SK-N-SH (cell line): ENCODE results near the gene CDH11. TPM values are rescaled to one million over a fixed set of nuclear protein-coding genes. Genes with fewer than 3 reads are reported as not detected.

Experiments
- CTCF ChIA-PET: fragments of 300-600, 350-600 bp; formaldehyde crosslinking; extraction: SDS; loops from one replicate; lab custom pipeline; 2021; lab: Yijun Ruan, JAX
- POLR2A ChIA-PET: fragments of 350-600 bp; sonication (Branson Sonifier 250); formaldehyde crosslinking; extraction: SDS; loops from one replicate; lab custom pipeline; 2020; ENCODE audit warnings: antibody characterized with exemption, inconsistent platforms; lab: Yijun Ruan, JAX
- DNase-seq: peaks from one replicate; pipeline ENCODE4 v3.0.0; 2012
- H2AFZ ChIP-seq: fragments of 200-600 bp; sonication (generic); 2 replicates; pipeline ENCODE4 v1.8.1; 2016; ENCODE audit warnings: antibody characterized with exemption, mild to moderate bottlenecking, low read depth
- H3F3A ChIP-seq: fragments of 200-600 bp; sonication (generic); replicated peaks from 2 replicates; pipeline ENCODE3; 2016; ENCODE audit warnings: antibody characterized with exemption, mild to moderate bottlenecking; ENCODE audit not compliant: insufficient read depth
- H3K27ac ChIP-seq, 2 experiments: fragments of 200-500 bp in 1 of 2; fragments of 200-600 bp in 1 of 2; sonication (Bioruptor generic) in 1 of 2; sonication (generic), shearing (Covaris generic) in 1 of 2; 2 replicates each; pipeline versions ENCODE4 v1.5.1 to v1.6.1; 2014 to 2016; ENCODE audit warnings: low read depth in 2 of 2, inconsistent platforms in 1 of 2, low read length in 1 of 2, mild to moderate bottlenecking in 1 of 2, mixed read lengths in 1 of 2
- H3K27me3 ChIP-seq: fragments of 200-600 bp; sonication (generic), shearing (Covaris generic); 2 replicates; pipeline ENCODE4 v1.6.1; 2016; ENCODE audit warnings: mixed run types; ENCODE audit not compliant: insufficient read depth
- H3K36me3 ChIP-seq, 2 experiments: fragments of 200-500 bp in 1 of 2; fragments of 200-600 bp in 1 of 2; sonication (Bioruptor generic) in 1 of 2; sonication (generic) in 1 of 2; replicated peaks in 1 of 2; 2 replicates each; pipeline versions ENCODE3 to v1.5.1; 2014 to 2016; ENCODE audit warnings: low read length in 1 of 2, mild to moderate bottlenecking in 1 of 2; ENCODE audit not compliant: insufficient read depth in 2 of 2, control insufficient read depth in 1 of 2
- H3K4me1 ChIP-seq, 2 experiments: fragments of 200-500 bp in 1 of 2; fragments of 200-600 bp in 1 of 2; sonication (Bioruptor generic) in 1 of 2; sonication (generic), shearing (Covaris generic) in 1 of 2; 2 replicates each; pipeline versions ENCODE4 v1.5.1 to v1.6.1; 2014 to 2016; ENCODE audit warnings: low read depth in 1 of 2, low read length in 1 of 2, mixed run types in 1 of 2; ENCODE audit not compliant: insufficient read depth in 2 of 2, control insufficient read depth in 1 of 2
- H3K4me2 ChIP-seq: fragments of 200-600 bp; sonication (generic), shearing (Covaris generic); 2 replicates; pipeline ENCODE4 v1.6.1; 2017; ENCODE audit warnings: mixed run types
- H3K4me3 ChIP-seq, 2 experiments: fragments of 200-500 bp in 1 of 2; fragments of 200-600 bp in 1 of 2; sonication (Bioruptor generic) in 1 of 2; sonication (generic), shearing (Covaris generic) in 1 of 2; 2 replicates each; pipeline versions ENCODE4 v1.5.1 to v1.8.1; 2014 to 2016; ENCODE audit warnings: low read depth in 2 of 2, inconsistent platforms in 1 of 2, low read length in 1 of 2, mild to moderate bottlenecking in 1 of 2, mixed read lengths in 1 of 2, moderate library complexity in 1 of 2
- H3K79me2 ChIP-seq: fragments of 200-600 bp; sonication (generic); 2 replicates; pipeline ENCODE4 v1.8.1; 2017; ENCODE audit warnings: mild to moderate bottlenecking; ENCODE audit not compliant: insufficient read depth
- H3K9ac ChIP-seq: fragments of 200-600 bp; sonication (generic); 2 replicates; pipeline ENCODE4 v1.6.1; 2017; ENCODE audit warnings: mixed run types
- H3K9me2 ChIP-seq: fragments of 200-600 bp; sonication (generic); 2 replicates; pipeline ENCODE4 v1.6.1; 2017; ENCODE audit warnings: mixed run types
- H3K9me3 ChIP-seq: fragments of 200-600 bp; sonication (generic); 2 replicates; pipeline ENCODE4 v1.6.1; 2017; ENCODE audit warnings: mixed run types, mild to moderate bottlenecking, moderate library complexity
- H4K20me1 ChIP-seq: fragments of 200-600 bp; sonication (generic); 2 replicates; pipeline ENCODE4 v1.6.1; 2017; ENCODE audit warnings: mild to moderate bottlenecking, mixed run types; ENCODE audit not compliant: insufficient read depth
- EP300 ChIP-seq, 2 experiments: IDR thresholded peaks; 2 replicates each; pipeline versions ENCODE4 v1.4.0 to v1.6.1; 2012; ENCODE audit warnings: borderline replicate concordance in 1 of 2, low read depth in 1 of 2, low read length in 1 of 2
- EZH2phosphoT487 ChIP-seq: fragments of 200-600 bp; sonication (generic); IDR thresholded peaks from 2 replicates; pipeline ENCODE4 v1.6.1; 2017; ENCODE audit warnings: low read depth, mixed run types, mild to moderate bottlenecking, antibody characterized with exemption, moderate library complexity, borderline replicate concordance
- FOSL2 ChIP-seq: IDR thresholded peaks from 2 replicates; pipeline ENCODE4 v1.4.0; 2012; ENCODE audit warnings: low read depth, mild to moderate bottlenecking, moderate library complexity, borderline replicate concordance
- FOXJ3 ChIP-seq: sonication (generic); formaldehyde crosslinking; IDR thresholded peaks from 2 replicates; pipeline ENCODE4 v1.5.1; 2020; ENCODE audit warnings: mild to moderate bottlenecking, missing genetic modification reagents
- FOXM1 ChIP-seq: IDR thresholded peaks from 2 replicates; pipeline ENCODE4 v1.4.0; 2012; ENCODE audit warnings: low read depth, mild to moderate bottlenecking
- GATA2 ChIP-seq: sonication (generic); formaldehyde crosslinking; IDR thresholded peaks from 2 replicates; pipeline ENCODE4 v1.5.0; 2020; ENCODE audit warnings: mild to moderate bottlenecking, missing genetic modification reagents
- JUND ChIP-seq: IDR thresholded peaks from 2 replicates; pipeline ENCODE4 v1.4.0; 2012
- MEF2A ChIP-seq: IDR thresholded peaks from 2 replicates; pipeline ENCODE4 v1.4.0; 2012; ENCODE audit warnings: low read depth, borderline replicate concordance
- MXI1 ChIP-seq: IDR thresholded peaks from 2 replicates; pipeline ENCODE4 v1.6.1; 2012; ENCODE audit warnings: mild to moderate bottlenecking, low read depth, low read length, improper control_type of control experiment
- RAD21 ChIP-seq: IDR thresholded peaks from 2 replicates; pipeline ENCODE4 v1.6.1; 2012; ENCODE audit warnings: mild to moderate bottlenecking, low read length
- RCOR1 ChIP-seq: fragments of 150-350 bp; IDR thresholded peaks from 2 replicates; pipeline ENCODE4 v1.6.1; 2017; ENCODE audit warnings: antibody characterized with exemption, low read length
- SIN3A ChIP-seq: IDR thresholded peaks from 2 replicates; pipeline ENCODE4 v1.6.1; 2012; ENCODE audit warnings: low read depth, mild to moderate bottlenecking, low read length, moderate library complexity, borderline replicate concordance
- SMC3 ChIP-seq: IDR thresholded peaks from 2 replicates; pipeline ENCODE4 v1.6.1; 2012; ENCODE audit warnings: low read depth, low read length, improper control_type of control experiment
- TCF12 ChIP-seq: IDR thresholded peaks from 2 replicates; pipeline ENCODE4 v1.4.0; 2012
- TEAD4 ChIP-seq: IDR thresholded peaks from 2 replicates; pipeline ENCODE4 v1.4.0; 2012; ENCODE audit warnings: mild to moderate bottlenecking, borderline replicate concordance; ENCODE audit not compliant: insufficient read depth
- WGBS: methylation state at CpG from one replicate; pipeline ENCODE4 v1.1.6; 2017; ENCODE audit warnings: low lambda C conversion rate; 5-methylcytosine and 5-hydroxymethylcytosine counted together
- polyA plus RNA-seq, 3 experiments: library from polyadenylated mRNA; depleted of rRNA; stranded (reverse); fragments of >200 nt; gene quantifications; 2 replicates each; pipeline ENCODE4 v1.2.3, GENCODE V29; 2012
- TF ChIP-seq, protein P1 (sequence below): IDR thresholded peaks from 2 replicates; pipeline ENCODE4 v1.6.1; 2012; ENCODE audit warnings: mild to moderate bottlenecking, low read depth, low read length, moderate library complexity
- TF ChIP-seq, protein P2 (sequence below): fragments of 200-600 bp; sonication (generic); IDR thresholded peaks from 2 replicates; pipeline ENCODE4 v1.6.1; 2017; ENCODE audit warnings: antibody characterized with exemption, mild to moderate bottlenecking, moderate library complexity
- TF ChIP-seq, protein P3 (sequence below): fragments of 150-350 bp; IDR thresholded peaks from 2 replicates; pipeline ENCODE4 v1.6.1; 2017; ENCODE audit warnings: antibody characterized with exemption, low read length, low read depth, borderline replicate concordance

The CDH11 gene
- polyA plus RNA-seq, 1 of the 3 experiments (the other 2 are of a cell fraction) = 269 TPM

DNA sequence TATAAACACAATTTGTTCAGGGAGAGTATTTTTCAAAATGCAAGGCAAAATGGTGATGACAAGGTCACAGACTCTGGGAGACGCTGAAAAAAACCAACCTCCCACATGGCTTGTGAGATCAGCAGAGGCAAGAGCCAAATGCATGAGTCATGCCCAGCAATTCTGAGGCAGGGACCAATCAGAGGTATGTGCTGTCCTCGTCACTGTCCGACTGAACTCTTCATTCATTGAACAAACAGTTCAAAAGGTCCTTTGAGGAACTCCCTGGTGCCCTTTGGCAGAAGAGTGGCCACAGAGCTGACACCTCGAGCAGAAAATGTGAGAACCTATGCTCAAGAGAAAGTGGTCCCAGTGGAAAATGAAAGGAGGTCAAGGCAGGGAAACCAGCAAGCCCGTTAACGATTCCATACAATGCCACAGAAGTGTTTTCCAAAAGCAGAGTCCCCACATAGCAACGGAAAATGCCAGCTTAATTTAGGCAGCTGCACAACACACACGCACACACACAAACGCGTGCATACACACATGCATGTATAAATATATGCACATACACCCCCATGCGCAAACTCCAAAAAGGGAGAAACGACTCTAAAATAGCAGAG, 50.9 kb downstream of the CDH11 start (continued):
- TF ChIP-seq JUND (peak; percentile 94), EZH2phosphoT487 (no peak), RCOR1 (no peak), GATA2 (CRISPR knock-in tag) (no peak), FOXM1 (no peak), TCF12 (peak; percentile 93), MEF2A (0 out of 2 replicates have a peak, but pooled peaks have one; percentile 41)
- TF ChIP-seq, protein P1, sequence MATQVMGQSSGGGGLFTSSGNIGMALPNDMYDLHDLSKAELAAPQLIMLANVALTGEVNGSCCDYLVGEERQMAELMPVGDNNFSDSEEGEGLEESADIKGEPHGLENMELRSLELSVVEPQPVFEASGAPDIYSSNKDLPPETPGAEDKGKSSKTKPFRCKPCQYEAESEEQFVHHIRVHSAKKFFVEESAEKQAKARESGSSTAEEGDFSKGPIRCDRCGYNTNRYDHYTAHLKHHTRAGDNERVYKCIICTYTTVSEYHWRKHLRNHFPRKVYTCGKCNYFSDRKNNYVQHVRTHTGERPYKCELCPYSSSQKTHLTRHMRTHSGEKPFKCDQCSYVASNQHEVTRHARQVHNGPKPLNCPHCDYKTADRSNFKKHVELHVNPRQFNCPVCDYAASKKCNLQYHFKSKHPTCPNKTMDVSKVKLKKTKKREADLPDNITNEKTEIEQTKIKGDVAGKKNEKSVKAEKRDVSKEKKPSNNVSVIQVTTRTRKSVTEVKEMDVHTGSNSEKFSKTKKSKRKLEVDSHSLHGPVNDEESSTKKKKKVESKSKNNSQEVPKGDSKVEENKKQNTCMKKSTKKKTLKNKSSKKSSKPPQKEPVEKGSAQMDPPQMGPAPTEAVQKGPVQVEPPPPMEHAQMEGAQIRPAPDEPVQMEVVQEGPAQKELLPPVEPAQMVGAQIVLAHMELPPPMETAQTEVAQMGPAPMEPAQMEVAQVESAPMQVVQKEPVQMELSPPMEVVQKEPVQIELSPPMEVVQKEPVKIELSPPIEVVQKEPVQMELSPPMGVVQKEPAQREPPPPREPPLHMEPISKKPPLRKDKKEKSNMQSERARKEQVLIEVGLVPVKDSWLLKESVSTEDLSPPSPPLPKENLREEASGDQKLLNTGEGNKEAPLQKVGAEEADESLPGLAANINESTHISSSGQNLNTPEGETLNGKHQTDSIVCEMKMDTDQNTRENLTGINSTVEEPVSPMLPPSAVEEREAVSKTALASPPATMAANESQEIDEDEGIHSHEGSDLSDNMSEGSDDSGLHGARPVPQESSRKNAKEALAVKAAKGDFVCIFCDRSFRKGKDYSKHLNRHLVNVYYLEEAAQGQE = no peak
- TF ChIP-seq, all 33 proteins: peak for 15

DNA sequence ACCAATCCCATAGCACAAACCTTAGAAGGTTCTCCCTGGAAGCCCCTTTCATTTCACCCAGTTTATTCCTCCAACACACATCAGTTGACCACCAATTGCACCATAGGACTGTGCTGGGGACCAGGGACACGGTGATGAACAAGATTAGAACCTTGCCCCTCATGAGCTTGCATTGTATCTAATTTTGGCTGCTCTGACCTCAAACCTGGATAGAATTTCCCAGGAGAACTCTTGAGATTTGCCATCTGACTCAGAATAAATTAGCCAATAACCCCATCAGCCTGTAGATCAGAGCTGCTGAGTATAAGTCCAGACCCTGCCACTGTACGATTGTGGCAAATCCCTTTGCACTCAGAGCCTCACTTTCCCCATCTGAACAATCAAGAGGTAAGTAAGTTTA, 52.1 kb downstream of the CDH11 start:
- 70% methylated on average over 2 of the region's 2 CpGs for WGBS
- no peaks in the 10 kb centered on the region for H3K9me2 ChIP-seq
- DNase-seq = no peak
- peaks cover 3 to 30% of the 10 kb centered on the region in 2 experiments for H3K36me3 ChIP-seq
- H3K4me2 ChIP-seq = peak overlapping the region; percentile 32
- ChIA-PET POLR2A (no interaction called here), CTCF (interaction anchor here (1.0 to 1.5 kb wide), 2 partner anchors 8 to 9 kb away, joined by 3 to 4 read pairs; no protein-coding TSS in a partner anchor)
- H3F3A ChIP-seq = peaks cover 41% of the 10 kb centered on the region
- peaks cover 84% of the 10 kb centered on the region for H4K20me1 ChIP-seq
- peaks cover 98% of the 10 kb centered on the region for H3K79me2 ChIP-seq
- no peak overlapping the region for H2AFZ ChIP-seq
- peak overlapping the region in 1 of 2 experiments; percentile 95; a peak in 2 of 4 replicates for H3K27ac ChIP-seq
- H3K4me1 ChIP-seq = peaks cover 4 to 29% of the 10 kb centered on the region in 2 experiments
- no peaks in the 10 kb centered on the region for H3K9me3 ChIP-seq
- H3K4me3 ChIP-seq = no peak overlapping the region
- H3K9ac ChIP-seq = peak overlapping the region; percentile 51; the same call in 1 of the 2 replicates
- no peaks in the 10 kb centered on the region for H3K27me3 ChIP-seq
- TF ChIP-seq GATA2 (CRISPR knock-in tag) (no peak), EP300 (IDR thresholded peaks at IDR 0.05; ENCODE audit: borderline replicate concordance in 1 of 2, low read depth in 1 of 2, low read length in 1 of 2) (no peak), TEAD4 (no peak), FOXJ3 (CRISPR knock-in tag) (no peak), FOXM1 (no peak), FOSL2 (no peak), SIN3A (no peak), SMC3 (no peak), TCF12 (no peak; the same call in 1 of the 2 replicates), MXI1 (no peak), EZH2phosphoT487 (no peak), RAD21 (no peak)
- TF ChIP-seq, protein P1 = no peak
- TF ChIP-seq, protein P2, sequence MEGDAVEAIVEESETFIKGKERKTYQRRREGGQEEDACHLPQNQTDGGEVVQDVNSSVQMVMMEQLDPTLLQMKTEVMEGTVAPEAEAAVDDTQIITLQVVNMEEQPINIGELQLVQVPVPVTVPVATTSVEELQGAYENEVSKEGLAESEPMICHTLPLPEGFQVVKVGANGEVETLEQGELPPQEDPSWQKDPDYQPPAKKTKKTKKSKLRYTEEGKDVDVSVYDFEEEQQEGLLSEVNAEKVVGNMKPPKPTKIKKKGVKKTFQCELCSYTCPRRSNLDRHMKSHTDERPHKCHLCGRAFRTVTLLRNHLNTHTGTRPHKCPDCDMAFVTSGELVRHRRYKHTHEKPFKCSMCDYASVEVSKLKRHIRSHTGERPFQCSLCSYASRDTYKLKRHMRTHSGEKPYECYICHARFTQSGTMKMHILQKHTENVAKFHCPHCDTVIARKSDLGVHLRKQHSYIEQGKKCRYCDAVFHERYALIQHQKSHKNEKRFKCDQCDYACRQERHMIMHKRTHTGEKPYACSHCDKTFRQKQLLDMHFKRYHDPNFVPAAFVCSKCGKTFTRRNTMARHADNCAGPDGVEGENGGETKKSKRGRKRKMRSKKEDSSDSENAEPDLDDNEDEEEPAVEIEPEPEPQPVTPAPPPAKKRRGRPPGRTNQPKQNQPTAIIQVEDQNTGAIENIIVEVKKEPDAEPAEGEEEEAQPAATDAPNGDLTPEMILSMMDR = no peak
- TF ChIP-seq, protein P3, sequence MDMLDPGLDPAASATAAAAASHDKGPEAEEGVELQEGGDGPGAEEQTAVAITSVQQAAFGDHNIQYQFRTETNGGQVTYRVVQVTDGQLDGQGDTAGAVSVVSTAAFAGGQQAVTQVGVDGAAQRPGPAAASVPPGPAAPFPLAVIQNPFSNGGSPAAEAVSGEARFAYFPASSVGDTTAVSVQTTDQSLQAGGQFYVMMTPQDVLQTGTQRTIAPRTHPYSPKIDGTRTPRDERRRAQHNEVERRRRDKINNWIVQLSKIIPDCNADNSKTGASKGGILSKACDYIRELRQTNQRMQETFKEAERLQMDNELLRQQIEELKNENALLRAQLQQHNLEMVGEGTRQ = no peak
